ENCODE measurements around the gene MICAL2. TPM values are rescaled to one million over a fixed set of nuclear protein-coding genes. Genes with fewer than 3 reads are reported as not detected.

MICAL2 gene
- total RNA-seq, 2 donors from 2014 or later: 194 TPM

DNA sequence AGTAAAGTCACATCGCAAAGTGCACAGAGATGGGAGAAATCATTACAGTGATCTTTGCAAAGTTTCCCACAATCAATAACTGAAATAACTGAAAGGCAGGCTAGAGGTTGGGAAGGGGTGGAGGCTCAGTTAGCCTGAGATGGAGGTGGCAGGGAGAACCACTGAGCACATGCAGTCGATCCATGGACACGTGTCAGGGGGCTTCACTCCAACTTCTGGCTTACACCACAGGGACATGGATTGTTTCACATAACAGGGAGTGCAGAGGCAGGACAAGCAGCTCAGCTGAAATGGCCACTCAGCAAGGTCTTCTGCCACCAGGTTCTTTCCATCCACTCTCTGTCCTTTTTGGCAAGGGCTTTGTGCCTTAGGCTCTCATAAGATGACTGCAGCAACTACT is 35.1 kb upstream of the MICAL2 start:
- Histone ChIP-seq H3K27ac (no peak overlapping the region), H3K9ac (ENCODE audit: low read depth in 2 of 2, low read length in 2 of 2) (no peak overlapping the region), H3K27me3 (no peaks in the 10 kb centered on the region), H3K4me3 (no peak overlapping the region), H3K36me3 (no peaks in the 10 kb centered on the region), H3K4me1 (no peaks in the 10 kb centered on the region), H3K9me3 (no peaks in the 10 kb centered on the region)
- TF ChIP-seq, protein P1, sequence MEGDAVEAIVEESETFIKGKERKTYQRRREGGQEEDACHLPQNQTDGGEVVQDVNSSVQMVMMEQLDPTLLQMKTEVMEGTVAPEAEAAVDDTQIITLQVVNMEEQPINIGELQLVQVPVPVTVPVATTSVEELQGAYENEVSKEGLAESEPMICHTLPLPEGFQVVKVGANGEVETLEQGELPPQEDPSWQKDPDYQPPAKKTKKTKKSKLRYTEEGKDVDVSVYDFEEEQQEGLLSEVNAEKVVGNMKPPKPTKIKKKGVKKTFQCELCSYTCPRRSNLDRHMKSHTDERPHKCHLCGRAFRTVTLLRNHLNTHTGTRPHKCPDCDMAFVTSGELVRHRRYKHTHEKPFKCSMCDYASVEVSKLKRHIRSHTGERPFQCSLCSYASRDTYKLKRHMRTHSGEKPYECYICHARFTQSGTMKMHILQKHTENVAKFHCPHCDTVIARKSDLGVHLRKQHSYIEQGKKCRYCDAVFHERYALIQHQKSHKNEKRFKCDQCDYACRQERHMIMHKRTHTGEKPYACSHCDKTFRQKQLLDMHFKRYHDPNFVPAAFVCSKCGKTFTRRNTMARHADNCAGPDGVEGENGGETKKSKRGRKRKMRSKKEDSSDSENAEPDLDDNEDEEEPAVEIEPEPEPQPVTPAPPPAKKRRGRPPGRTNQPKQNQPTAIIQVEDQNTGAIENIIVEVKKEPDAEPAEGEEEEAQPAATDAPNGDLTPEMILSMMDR (IDR thresholded peaks at IDR 0.05): no peak
- DNase-seq: no peak
- intact Hi-C loops (cut with DNase I): no loop called here

DNA sequence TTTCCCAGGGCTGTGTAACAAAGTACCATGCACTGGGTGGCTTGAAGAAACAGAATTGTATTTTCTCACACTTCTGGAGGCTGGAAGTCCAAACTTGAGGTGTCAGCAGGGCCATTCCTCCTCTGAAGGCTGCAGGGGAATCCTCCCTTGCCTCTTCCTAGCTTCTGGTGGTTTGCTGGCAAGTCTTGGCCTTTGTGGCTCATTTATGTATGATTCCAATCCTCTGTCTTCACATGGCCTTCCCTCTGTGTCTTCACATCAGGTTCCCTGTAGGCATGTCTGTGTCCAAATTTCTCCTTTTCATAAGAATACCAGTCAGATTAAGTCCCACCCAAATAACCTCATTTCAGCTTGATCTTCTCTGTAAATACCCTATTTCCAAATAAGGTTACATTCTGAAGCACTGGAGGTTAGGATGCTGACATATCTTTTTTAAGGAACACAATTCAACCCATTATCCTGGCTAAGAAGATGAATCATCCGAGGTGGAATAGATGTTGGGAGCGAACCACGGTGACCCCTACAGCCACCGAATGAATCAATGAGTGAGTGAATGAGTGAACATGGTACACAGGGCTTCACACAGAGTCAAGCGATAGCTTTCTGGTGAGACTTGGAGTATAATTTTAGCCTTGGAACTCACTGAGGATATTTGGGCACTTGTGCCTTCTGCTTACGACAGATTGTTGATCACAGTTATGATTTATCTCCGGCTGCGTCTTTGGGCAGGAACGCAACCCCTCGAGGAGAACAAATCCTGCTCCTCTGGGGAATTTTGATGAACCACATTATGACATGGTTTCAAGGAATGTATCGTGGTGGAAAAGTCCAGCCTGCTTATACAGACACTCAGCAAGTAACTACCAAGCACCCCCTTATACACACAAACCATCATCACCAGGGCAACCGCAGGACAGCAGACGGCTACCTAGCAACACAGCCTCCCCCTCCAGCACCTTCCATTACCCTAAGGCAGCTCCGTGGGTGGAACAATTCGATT is 34.3 kb upstream of the MICAL2 start:
- Histone ChIP-seq H3K9me3 (no peaks in the 10 kb centered on the region), H3K4me1 (no peaks in the 10 kb centered on the region), H3K9ac (ENCODE audit: low read depth in 2 of 2, low read length in 2 of 2) (no peak overlapping the region), H3K4me3 (no peak overlapping the region), H3K27ac (peak overlapping the region; percentile 51), H3K27me3 (no peaks in the 10 kb centered on the region), H3K36me3 (no peaks in the 10 kb centered on the region)
- TF ChIP-seq, protein P1 (IDR thresholded peaks at IDR 0.05): no peak
- DNase-seq: no peak
- intact Hi-C loops (cut with DNase I): no loop called here

DNA sequence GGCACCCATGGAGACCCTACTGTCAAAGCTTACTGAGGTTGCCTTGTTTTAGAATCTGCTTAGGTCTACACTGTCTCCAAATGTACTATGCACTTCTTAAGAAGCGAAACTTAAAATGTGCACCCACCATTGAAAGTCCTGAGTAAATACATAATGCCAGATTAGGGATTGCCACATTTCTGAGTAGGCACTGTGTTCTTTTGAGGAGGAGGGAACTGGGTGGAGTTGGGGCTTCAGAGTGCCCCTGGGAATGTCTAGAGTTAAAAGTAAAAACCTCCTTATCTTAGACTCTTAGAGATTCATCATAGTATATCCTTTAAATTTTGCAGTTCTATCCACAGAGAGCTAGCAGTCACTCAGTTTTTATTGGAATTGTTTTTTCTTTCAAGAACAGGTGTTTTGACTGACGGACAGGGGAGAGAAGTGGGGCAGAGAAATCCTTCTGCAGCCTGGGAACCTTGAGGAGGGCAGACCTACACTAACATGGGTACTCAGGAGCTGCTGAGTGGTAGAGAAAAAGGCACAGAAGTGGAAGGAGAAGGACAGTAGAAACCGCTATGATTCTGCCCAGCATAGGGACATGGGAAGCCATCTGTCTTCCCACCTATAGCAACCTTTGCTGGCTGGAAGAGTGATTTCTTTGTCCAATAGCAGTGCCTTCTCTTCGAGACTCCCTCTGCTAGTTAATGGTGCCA is 33.4 kb upstream of the MICAL2 start:
- Histone ChIP-seq H3K4me3 (no peak overlapping the region), H3K27me3 (no peaks in the 10 kb centered on the region), H3K9me3 (no peaks in the 10 kb centered on the region), H3K9ac (ENCODE audit: low read depth in 2 of 2, low read length in 2 of 2) (no peak overlapping the region), H3K27ac (peak overlapping the region; percentile 28), H3K36me3 (no peaks in the 10 kb centered on the region), H3K4me1 (no peaks in the 10 kb centered on the region)
- TF ChIP-seq, protein P1 (IDR thresholded peaks at IDR 0.05): no peak
- intact Hi-C loops (cut with DNase I): no loop called here
- no peak for DNase-seq

DNA sequence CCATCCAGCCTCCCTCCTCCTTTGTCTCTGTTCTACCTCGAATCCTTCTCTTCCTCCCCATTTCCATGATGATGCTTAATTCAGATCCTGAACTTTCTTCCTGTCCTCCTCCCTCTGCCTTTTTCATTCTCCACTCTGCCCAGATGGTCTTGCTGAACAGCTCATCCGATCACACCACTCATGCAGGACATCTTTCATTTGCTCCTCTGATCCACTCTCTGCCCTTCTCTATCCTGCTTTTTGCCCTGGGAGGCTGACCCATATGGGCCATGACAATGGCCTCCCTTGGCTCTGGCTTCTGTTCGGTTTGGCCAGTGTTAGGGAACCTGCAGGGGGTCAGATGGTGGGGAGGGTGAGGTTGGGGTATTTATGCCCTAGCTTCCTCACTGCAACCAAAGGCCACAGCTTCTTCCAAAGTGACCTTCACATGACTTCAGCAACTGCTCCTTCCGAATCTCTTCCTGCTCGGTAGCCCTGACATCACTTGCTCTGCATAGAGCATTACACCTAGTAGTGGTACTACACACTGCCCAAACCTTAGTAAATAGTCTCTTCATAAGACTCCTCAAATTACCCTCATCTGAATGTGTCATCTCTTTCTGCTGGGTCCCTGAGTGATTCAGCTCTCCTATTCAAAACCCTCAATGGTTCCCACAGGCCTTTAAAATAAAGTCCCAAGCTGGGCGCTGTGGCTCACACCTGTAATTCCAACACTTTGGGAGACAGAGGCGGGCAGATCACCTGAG is 32.7 kb upstream of the MICAL2 start:
- DNase-seq: no peak
- Histone ChIP-seq H3K27ac (peak overlapping the region; percentile 28), H3K4me1 (no peaks in the 10 kb centered on the region), H3K9ac (ENCODE audit: low read depth in 2 of 2, low read length in 2 of 2) (no peak overlapping the region), H3K36me3 (no peaks in the 10 kb centered on the region), H3K4me3 (no peak overlapping the region), H3K27me3 (no peaks in the 10 kb centered on the region), H3K9me3 (no peaks in the 10 kb centered on the region)
- TF ChIP-seq, protein P1 (IDR thresholded peaks at IDR 0.05): no peak
- intact Hi-C loops (cut with DNase I): no loop called here
